Nephron progenitor cell (in vitro differentiated cells): ENCODE data around the gene TH.
A peak's percentile ranks its signal among the peaks of the same experiment; 100 is the strongest.

Source experiments
- DNase-seq: peaks from one replicate; pipeline ENCODE4 v3.0.0; 2021
- H3K27ac Mint-ChIP-seq: 2 replicates; pipeline ENCODE4 v1.8.0; 2021; ENCODE audit warnings: mild to moderate bottlenecking, moderate library complexity, mixed read lengths
- H3K27me3 Mint-ChIP-seq: 2 replicates; pipeline ENCODE4 v1.8.0; 2021; ENCODE audit warnings: mild to moderate bottlenecking, low read depth, mixed read lengths; ENCODE audit not compliant: poor library complexity
- H3K36me3 Mint-ChIP-seq: 2 replicates; pipeline ENCODE4 v1.8.0; 2021; ENCODE audit warnings: low read depth, mixed read lengths
- H3K4me1 Mint-ChIP-seq: 2 replicates; pipeline ENCODE4 v1.8.0; 2021; ENCODE audit warnings: mixed read lengths
- H3K4me3 Mint-ChIP-seq: 2 replicates; pipeline ENCODE4 v1.8.0; 2021; ENCODE audit warnings: mild to moderate bottlenecking, moderate library complexity, mixed read lengths
- H3K9me3 Mint-ChIP-seq: 2 replicates; pipeline ENCODE4 v1.8.0; 2021; ENCODE audit warnings: mild to moderate bottlenecking, moderate library complexity, mixed read lengths
- CTCF ChIP-seq: fragments of 200-600 bp; sonication (generic); IDR thresholded peaks from 2 replicates; pipeline ENCODE4 v1.5.0; 2021; ENCODE audit warnings: antibody characterized with exemption

The TH gene

DNA sequence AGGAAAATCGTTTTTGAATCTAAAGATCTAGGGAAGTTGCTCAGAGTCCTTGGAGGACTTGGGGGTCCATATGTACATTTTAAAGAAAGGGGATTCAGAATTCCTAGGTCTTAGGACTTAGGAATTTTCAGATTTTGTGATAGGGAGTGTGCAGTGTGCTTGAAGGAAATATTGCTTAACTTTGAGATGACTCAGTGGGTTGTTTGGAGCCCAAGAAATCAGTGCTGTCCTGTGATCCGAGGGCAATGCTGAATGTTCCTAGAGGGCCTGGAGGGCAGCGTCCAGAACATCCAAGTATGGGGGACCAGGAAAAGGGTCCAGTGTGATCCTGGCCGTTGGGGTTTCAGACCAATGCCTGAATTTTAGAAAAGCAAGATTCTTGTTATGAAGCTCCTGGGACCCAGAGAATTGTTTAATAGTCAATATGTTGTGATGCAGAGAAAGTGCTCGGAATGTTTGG is 29.3 kb downstream of the TH start:
- Mint-ChIP-seq H3K9me3 (no peaks in the 10 kb centered on the region), H3K27ac (no peak overlapping the region), H3K36me3 (peaks cover 7% of the 10 kb centered on the region), H3K4me3 (peak overlapping the region; percentile 92), H3K27me3 (peaks cover 86% of the 10 kb centered on the region), H3K4me1 (peaks cover 42% of the 10 kb centered on the region)
- TF ChIP-seq CTCF, result no peak
- no peak for DNase-seq

GRCh38 chr11:2140411-2141400 is 30.9 kb downstream of the TH start:
- peaks cover 7% of the 10 kb centered on the region for H3K36me3 Mint-ChIP-seq
- TF ChIP-seq CTCF, result no peak
- H3K4me3 Mint-ChIP-seq, result peak overlapping the region; percentile 92
- H3K27ac Mint-ChIP-seq, result no peak overlapping the region
- H3K9me3 Mint-ChIP-seq, result no peaks in the 10 kb centered on the region
- H3K27me3 Mint-ChIP-seq, result peaks cover 78% of the 10 kb centered on the region
- peaks cover 44% of the 10 kb centered on the region for H3K4me1 Mint-ChIP-seq
- DNase-seq, result peak; percentile 68

GRCh38 chr11:2139621-2140337 is 31.8 kb downstream of the TH start:
- Mint-ChIP-seq H3K4me1 (peaks cover 44% of the 10 kb centered on the region), H3K4me3 (peak overlapping the region; percentile 92), H3K27me3 (peaks cover 75% of the 10 kb centered on the region), H3K36me3 (peaks cover 16% of the 10 kb centered on the region), H3K9me3 (no peaks in the 10 kb centered on the region), H3K27ac (no peak overlapping the region)
- TF ChIP-seq CTCF, result no peak
- peak; percentile 62 for DNase-seq

GRCh38 chr11:2139123-2139521 is 32.5 kb downstream of the TH start, which contains the start of gene IGF2:
Gene IGF2, minus strand, starts transcription at chr11:2139389. Its CDS starts 3,866 bp downstream, at chr11:2135523.
- Mint-ChIP-seq H3K9me3 (no peaks in the 10 kb centered on the region), H3K4me3 (peak within 1 kb of the TSS; percentile 92), H3K36me3 (peaks cover 17% of the 10 kb centered on the region), H3K27me3 (peaks cover 69% of the 10 kb centered on the region), H3K4me1 (peaks cover 47% of the 10 kb centered on the region), H3K27ac (no peak within 1 kb of the TSS)
- peak; percentile 71 for DNase-seq
- TF ChIP-seq CTCF, result no peak

- Mint-ChIP-seq H3K9me3 (no peaks in the 10 kb centered on the region), H3K4me3 (peak overlapping the region; percentile 88), H3K36me3 (peaks cover 17% of the 10 kb centered on the region), H3K27me3 (peaks cover 65% of the 10 kb centered on the region), H3K4me1 (peaks cover 50% of the 10 kb centered on the region), H3K27ac (no peak overlapping the region)
- TF ChIP-seq CTCF, result no peak
- DNase-seq, result peak; percentile 46
Measured at GRCh38 chr11:2138431-2139122, 33.0 kb downstream of the TH start.
